Fibroblast of mammary gland (primary cell): Measurements from ENCODE around the gene IGSF11.

ENCODE experiments used
- DNase-seq: peaks from one replicate; pipeline ENCODE4 v3.0.0-alpha.2; 2010; ENCODE audit warnings: low read depth
- H3K4me3 ChIP-seq: 2 replicates; pipeline ENCODE4 v1.5.1; 2011; ENCODE audit warnings: low read depth, mild to moderate bottlenecking, low read length, moderate library complexity; ENCODE audit not compliant: control insufficient read depth
- TF ChIP-seq, protein P1 (sequence below): conservative IDR thresholded peaks from 2 replicates; pipeline ENCODE4 v1.5.1; 2011; ENCODE audit warnings: low read depth, low read length, inconsistent platforms; ENCODE audit not compliant: control insufficient read depth, insufficient read depth

The IGSF11 gene

DNA sequence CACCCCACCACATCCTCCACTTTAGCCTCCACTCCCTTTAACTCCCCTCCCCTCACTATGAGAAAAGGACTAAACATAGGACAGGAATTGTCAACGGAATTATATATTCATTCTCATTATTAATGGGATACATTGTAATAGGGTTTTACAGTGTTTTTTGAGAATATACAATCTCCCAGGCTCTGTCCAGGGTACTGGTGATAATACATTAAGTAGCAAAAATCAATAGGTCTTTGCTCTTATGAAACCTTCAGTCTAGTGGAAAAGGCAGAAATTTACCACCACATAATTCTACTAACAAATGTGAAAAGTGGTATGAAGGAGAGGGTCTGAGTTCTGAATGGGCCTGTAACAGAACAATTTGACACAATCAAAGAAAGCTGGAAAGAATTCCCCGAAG lies 28.2 kb upstream of the IGSF11 start:
- H3K4me3 ChIP-seq: no peak overlapping the region
- no peak for DNase-seq
- TF ChIP-seq, protein P1, sequence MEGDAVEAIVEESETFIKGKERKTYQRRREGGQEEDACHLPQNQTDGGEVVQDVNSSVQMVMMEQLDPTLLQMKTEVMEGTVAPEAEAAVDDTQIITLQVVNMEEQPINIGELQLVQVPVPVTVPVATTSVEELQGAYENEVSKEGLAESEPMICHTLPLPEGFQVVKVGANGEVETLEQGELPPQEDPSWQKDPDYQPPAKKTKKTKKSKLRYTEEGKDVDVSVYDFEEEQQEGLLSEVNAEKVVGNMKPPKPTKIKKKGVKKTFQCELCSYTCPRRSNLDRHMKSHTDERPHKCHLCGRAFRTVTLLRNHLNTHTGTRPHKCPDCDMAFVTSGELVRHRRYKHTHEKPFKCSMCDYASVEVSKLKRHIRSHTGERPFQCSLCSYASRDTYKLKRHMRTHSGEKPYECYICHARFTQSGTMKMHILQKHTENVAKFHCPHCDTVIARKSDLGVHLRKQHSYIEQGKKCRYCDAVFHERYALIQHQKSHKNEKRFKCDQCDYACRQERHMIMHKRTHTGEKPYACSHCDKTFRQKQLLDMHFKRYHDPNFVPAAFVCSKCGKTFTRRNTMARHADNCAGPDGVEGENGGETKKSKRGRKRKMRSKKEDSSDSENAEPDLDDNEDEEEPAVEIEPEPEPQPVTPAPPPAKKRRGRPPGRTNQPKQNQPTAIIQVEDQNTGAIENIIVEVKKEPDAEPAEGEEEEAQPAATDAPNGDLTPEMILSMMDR: no peak

DNA sequence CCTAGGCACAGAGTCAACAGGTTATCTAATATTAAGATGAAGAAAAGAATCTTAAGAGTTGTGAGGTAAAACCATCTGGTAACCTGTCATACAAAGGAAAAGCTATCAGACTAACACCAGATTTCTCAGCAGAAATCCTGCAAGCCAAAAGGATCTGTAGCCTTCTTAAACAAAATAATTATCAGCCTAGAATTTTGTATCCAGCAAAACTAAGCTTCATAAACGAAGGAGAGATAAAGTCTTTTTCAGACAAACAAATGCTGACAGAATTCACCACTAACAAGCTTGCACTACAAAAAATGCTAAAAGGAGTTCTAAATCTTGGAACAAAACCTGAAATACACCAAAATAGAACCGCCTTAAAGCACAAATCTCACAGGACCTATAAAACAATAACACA lies 9.9 kb upstream of the IGSF11 start:
- H3K4me3 ChIP-seq: no peak overlapping the region
- TF ChIP-seq, protein P1: no peak
- no peak for DNase-seq

DNA sequence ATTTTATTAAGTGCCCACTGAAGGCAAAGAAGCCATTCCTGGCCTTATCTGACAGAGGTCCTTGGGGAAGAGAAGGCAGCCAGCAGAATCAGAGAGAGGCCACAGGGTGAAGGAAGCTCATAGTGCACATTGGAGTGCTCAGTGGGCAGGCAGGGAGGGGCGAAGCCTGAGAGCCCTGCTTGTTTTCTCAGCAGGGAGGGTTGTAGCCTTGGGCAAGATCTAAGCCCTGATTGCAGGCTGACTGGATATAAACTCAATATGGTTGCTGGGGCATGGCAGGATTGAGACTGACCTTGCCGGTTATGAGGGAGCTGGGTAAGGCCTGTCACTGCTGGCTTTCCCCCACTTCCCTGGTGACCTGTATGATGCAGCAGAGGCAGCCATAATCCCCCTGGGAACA lies 7.5 kb upstream of the IGSF11 start:
- H3K4me3 ChIP-seq: no peak overlapping the region
- no peak for DNase-seq
- TF ChIP-seq, protein P1: no peak

DNA sequence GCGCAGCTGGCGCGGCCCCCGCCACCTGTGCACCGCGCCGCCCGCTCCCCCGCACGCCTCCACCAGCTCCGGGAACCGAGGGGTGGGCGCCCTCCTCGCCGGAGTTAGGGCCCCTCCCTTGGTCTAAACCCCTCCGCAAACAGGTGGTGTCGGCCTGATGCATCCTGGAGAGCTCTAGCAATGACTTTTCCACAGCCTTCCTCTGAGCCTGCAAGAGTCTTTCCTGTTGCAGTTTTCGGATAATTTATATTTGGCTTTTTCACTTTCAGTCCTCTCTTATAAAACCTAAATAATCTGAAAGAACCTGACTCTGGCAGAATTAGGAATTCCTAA lies 334 bp upstream of the IGSF11 start:
- no peak for DNase-seq
- TF ChIP-seq, protein P1: no peak
- H3K4me3 ChIP-seq: no peak overlapping the region

DNA sequence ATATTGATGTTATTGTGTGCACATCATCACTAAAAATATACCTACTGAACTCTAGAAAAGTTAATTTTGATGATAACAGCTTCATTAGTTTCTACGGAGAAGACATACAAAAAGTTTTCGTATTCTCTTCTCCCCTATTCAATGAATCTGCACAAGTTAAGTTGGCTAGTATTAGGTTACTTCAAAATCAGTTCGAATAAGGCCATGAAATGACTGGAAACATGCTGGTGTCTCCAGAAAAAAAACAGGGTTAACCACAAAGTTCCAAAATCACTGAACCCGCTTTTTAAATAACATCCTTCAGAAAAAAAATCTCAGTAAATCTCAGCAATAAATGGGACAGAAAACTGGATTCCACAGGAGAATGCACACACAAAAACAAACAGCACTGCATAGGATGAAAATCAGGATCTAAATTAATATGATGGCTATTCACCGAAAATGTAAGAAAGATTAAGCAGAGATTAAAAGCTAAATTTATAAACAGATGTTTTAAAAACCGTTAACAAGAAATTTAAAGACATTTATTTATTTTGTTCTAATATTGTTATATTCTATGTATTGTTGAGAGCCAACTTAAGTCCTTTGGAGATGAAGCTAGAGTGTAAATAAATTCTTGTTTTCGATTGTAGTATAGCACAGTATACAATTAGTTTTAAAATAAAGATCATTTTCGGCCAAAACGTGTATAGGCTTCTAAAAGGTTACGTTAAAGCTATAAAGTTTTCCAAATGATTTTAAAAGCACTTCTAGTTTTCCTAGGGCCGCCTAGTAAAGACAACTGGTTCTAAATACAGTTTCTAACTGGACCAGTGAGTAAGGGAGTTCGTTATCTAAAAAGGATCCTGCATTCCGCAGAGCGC lies 1.0 kb downstream of the IGSF11 start:
- TF ChIP-seq, protein P1: no peak
- no peak overlapping the region for H3K4me3 ChIP-seq
- no peak for DNase-seq

DNA sequence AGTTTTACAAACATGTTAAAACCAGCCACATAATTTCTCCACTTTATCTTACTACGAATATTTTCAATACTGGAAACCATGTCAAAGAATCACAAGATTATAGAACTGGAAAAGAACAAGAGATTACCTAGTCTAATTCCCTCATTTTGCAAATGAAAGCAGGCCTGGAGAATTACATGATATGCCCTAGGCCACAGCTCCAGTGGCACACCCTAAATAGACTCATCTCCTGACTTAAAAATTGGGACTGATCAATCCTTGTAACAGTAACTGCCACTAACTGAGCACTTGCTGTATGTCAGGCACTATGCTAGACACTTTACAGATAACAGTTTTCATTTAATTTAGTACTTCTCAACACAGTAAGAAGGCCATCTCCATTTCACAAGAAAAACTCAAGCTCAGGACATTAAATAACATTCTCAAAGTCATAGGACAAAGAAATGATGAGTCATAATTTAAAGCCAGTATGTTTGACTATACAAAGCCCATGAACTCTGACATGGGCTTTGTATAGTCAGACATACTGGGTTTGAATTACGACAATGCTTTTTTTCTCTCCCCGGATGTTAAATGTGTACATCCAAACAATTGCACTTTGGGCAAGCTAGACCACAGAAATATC lies 9.4 kb downstream of the IGSF11 start:
- no peak for DNase-seq
- H3K4me3 ChIP-seq: no peak overlapping the region
- TF ChIP-seq, protein P1: no peak
